ENCODE data around the gene NTNG2. TPM values are rescaled to one million over a fixed set of nuclear protein-coding genes. Genes with fewer than 3 reads are reported as not detected.

The NTNG2 gene
- total and polyA plus RNA-seq, 2 donors: 1.7 TPM

Other genes starting within 250 kb of the NTNG2 start
- gene MED27, start 82.2 kb upstream of the NTNG2 start, total RNA-seq: 31.0 TPM
- 27.2 TPM for gene MED27, start 82.2 kb upstream of the NTNG2 start, polyA plus RNA-seq
- gene SETX, start 192.9 kb downstream of the NTNG2 start, total RNA-seq: 50.7 TPM
- gene SETX, start 192.9 kb downstream of the NTNG2 start, polyA plus RNA-seq: 43.1 TPM
- gene TTF1, start 244.8 kb downstream of the NTNG2 start, total RNA-seq: 24.9 TPM
- 29.9 TPM for gene TTF1, start 244.8 kb downstream of the NTNG2 start, polyA plus RNA-seq
- 0.05 TPM for gene CFAP77, start 248.2 kb downstream of the NTNG2 start, total RNA-seq
- gene CFAP77, start 248.2 kb downstream of the NTNG2 start, polyA plus RNA-seq: 0.11 TPM

Data from thymus (tissue), 2 donors.